OCI-LY1 (cell line): ENCODE measurements around the gene ANKFY1.
"Not testable (repeated sequence)": the region's sequence is repeated elsewhere in the genome, so short reads cannot be mapped to it uniquely, and the experiment has no call there.

Experiments used
- H2AFZ ChIP-seq: fragments of 200-600 bp; sonication (generic), shearing (Covaris generic); 2 replicates; pipeline ENCODE4 v1.6.0; 2014; ENCODE audit warnings: antibody characterized with exemption, mild to moderate bottlenecking, low read length
- H3F3A ChIP-seq: fragments of 200-600 bp; sonication (generic), shearing (Covaris generic); 2 replicates; pipeline ENCODE4 v1.6.0; 2014; ENCODE audit warnings: mild to moderate bottlenecking, antibody characterized with exemption, low read length, moderate library complexity; ENCODE audit not compliant: insufficient read depth
- H3K27ac ChIP-seq: fragments of 200-600 bp; sonication (generic); 2 replicates; pipeline ENCODE4 v1.5.1; 2014; ENCODE audit warnings: low read length, mixed run types, mild to moderate bottlenecking, low read depth; ENCODE audit not compliant: poor library complexity, severe bottlenecking
- H3K27me3 ChIP-seq: fragments of 200-600 bp; sonication (generic); 2 replicates; pipeline ENCODE4 v1.6.0; 2014; ENCODE audit warnings: antibody characterized with exemption, mild to moderate bottlenecking, low read length, moderate library complexity; ENCODE audit not compliant: insufficient read depth
- H3K36me3 ChIP-seq: fragments of 200-600 bp; sonication (generic); 2 replicates; pipeline ENCODE4 v1.6.1; 2014; ENCODE audit warnings: mild to moderate bottlenecking, antibody characterized with exemption, low read length, moderate library complexity, mixed read lengths; ENCODE audit not compliant: insufficient read depth
- H3K4me1 ChIP-seq: fragments of 200-600 bp; sonication (generic); 2 replicates; pipeline ENCODE4 v1.5.1; 2014; ENCODE audit warnings: mild to moderate bottlenecking, low read length, moderate library complexity; ENCODE audit not compliant: insufficient read depth, severe bottlenecking
- H3K4me2 ChIP-seq: fragments of 200-600 bp; sonication (generic), shearing (Covaris generic); 2 replicates; pipeline ENCODE4 v1.6.1; 2014; ENCODE audit warnings: low read length
- H3K4me3 ChIP-seq: fragments of 200-600 bp; sonication (generic); 2 replicates; pipeline ENCODE4 v1.5.1; 2014; ENCODE audit warnings: low read length, low read depth, mild to moderate bottlenecking, mixed read lengths; ENCODE audit not compliant: poor library complexity, severe bottlenecking
- H3K79me2 ChIP-seq: fragments of 200-600 bp; shearing (Covaris generic); 2 replicates; pipeline ENCODE4 v1.6.1; 2016; ENCODE audit warnings: mixed run types, low read length, mixed read lengths; ENCODE audit not compliant: insufficient read depth
- H3K9ac ChIP-seq: fragments of 200-600 bp; sonication (generic), shearing (Covaris generic); 2 replicates; pipeline ENCODE4 v1.6.1; 2014; ENCODE audit warnings: mild to moderate bottlenecking, low read length, mixed read lengths
- H3K9me2 ChIP-seq: fragments of 200-600 bp; sonication (generic), shearing (Covaris generic); 2 replicates; pipeline ENCODE4 v1.6.1; 2014; ENCODE audit warnings: low read depth, mild to moderate bottlenecking, low read length, mixed read lengths
- H3K9me3 ChIP-seq: fragments of 200-600 bp; shearing (Covaris generic); 2 replicates; pipeline ENCODE4 v1.6.1; 2014; ENCODE audit warnings: low read length, mixed read lengths
- H4K20me1 ChIP-seq: fragments of 200-600 bp; sonication (generic), shearing (Covaris generic); 2 replicates; pipeline ENCODE4 v1.6.0; 2016; ENCODE audit warnings: mild to moderate bottlenecking, low read length; ENCODE audit not compliant: insufficient read depth
- EZH2 ChIP-seq: fragments of 200-600 bp; sonication (generic), shearing (Covaris generic); IDR thresholded peaks from 2 replicates; pipeline ENCODE4 v1.8.0; 2017; ENCODE audit warnings: borderline replicate concordance, mixed run types, mild to moderate bottlenecking, antibody characterized with exemption, low read length, moderate library complexity, mixed read lengths
- TF ChIP-seq, protein P1 (sequence below): fragments of 200-600 bp; sonication (generic), shearing (Covaris generic); IDR thresholded peaks from 2 replicates; pipeline ENCODE4 v1.5.1; 2017; ENCODE audit warnings: mild to moderate bottlenecking, antibody characterized with exemption, low read length, moderate library complexity, mixed read lengths

Gene ANKFY1

DNA sequence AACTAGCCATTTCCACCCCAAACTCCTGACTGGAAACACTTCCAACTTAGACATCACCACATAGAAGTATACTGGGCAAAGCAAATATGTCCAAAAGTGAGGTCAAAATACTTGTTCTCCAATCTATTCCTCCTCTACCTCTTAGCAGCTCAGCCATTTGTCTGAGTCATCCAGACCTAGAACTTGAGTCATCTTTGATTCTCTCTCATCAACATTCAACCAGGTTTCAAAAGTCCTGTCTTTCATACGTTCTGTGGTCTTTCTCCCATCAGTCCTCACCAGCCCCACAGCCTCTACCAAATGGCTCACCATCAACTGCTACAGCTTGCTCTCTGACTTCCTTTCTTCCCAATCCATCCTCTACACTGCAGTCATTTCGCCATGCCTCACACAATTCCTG is 6.8 kb downstream of the ANKFY1 start:
- H3K79me2 ChIP-seq: peaks cover 83% of the 10 kb centered on the region

DNA sequence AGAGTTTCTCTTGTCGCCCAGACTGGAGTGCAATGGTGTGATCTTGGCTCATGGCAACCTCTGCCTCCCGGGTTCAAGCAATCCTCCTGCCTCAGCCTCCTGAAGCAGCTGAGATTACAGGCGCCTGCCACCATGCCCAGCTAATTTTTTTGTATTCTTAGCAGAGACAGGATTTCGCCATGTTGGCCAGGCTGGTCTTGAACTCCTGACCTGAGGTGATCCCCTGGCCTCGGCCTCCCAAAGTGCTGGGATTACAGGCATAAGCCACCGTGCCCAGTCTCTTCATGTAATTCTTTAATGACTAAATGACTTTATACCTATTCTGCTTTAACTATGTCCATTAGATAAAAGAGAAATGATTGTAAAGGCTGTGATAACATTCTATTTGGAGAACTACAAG is 8.5 kb downstream of the ANKFY1 start:
- H3K27ac ChIP-seq, H3K4me1 ChIP-seq, H3K9ac ChIP-seq, H2AFZ ChIP-seq, H3F3A ChIP-seq, H3K4me2 ChIP-seq, H3K27me3 ChIP-seq, H4K20me1 ChIP-seq, H3K4me3 ChIP-seq, H3K9me2 ChIP-seq: not testable (repeated sequence)
- H3K79me2 ChIP-seq: peaks cover 81% of the 10 kb centered on the region
- H3K36me3 ChIP-seq: peaks cover 42% of the 10 kb centered on the region
- peaks cover 16% of the 10 kb centered on the region for H3K9me3 ChIP-seq

More for the DNA sequence above, 6.8 kb downstream of the ANKFY1 start:
- no peaks in the 10 kb centered on the region for H3K9me2 ChIP-seq
- no peak overlapping the region for H2AFZ ChIP-seq
- H3K9ac ChIP-seq: no peak overlapping the region
- H3F3A ChIP-seq: no peaks in the 10 kb centered on the region
- no peaks in the 10 kb centered on the region for H3K27me3 ChIP-seq
- H3K4me2 ChIP-seq: no peak overlapping the region
- H4K20me1 ChIP-seq: no peaks in the 10 kb centered on the region
- H3K4me3 ChIP-seq: no peak overlapping the region
- H3K9me3 ChIP-seq: peaks cover 16% of the 10 kb centered on the region
- no peak overlapping the region for H3K27ac ChIP-seq
- no peaks in the 10 kb centered on the region for H3K4me1 ChIP-seq
- H3K36me3 ChIP-seq: peaks cover 59% of the 10 kb centered on the region
- TF ChIP-seq, protein P1, sequence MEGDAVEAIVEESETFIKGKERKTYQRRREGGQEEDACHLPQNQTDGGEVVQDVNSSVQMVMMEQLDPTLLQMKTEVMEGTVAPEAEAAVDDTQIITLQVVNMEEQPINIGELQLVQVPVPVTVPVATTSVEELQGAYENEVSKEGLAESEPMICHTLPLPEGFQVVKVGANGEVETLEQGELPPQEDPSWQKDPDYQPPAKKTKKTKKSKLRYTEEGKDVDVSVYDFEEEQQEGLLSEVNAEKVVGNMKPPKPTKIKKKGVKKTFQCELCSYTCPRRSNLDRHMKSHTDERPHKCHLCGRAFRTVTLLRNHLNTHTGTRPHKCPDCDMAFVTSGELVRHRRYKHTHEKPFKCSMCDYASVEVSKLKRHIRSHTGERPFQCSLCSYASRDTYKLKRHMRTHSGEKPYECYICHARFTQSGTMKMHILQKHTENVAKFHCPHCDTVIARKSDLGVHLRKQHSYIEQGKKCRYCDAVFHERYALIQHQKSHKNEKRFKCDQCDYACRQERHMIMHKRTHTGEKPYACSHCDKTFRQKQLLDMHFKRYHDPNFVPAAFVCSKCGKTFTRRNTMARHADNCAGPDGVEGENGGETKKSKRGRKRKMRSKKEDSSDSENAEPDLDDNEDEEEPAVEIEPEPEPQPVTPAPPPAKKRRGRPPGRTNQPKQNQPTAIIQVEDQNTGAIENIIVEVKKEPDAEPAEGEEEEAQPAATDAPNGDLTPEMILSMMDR: no peak

DNA sequence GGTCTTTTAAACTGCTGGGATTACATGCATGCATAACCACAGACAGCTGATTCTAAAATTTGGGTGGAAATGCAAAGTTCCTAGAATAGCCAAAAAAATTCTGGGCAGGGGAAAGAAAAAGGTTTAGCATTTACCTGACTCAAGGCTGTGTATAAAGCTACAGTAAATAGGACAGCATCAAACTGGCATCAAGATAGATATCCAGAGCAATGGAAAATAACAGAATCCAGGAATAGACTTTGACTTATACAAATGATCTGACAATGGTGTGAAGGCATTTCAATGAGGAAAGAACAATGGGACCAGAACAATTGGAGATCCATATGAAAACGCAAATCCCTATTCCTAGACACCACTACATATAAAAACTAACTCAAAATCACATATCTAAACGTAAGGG is 12.9 kb downstream of the ANKFY1 start:
- no peak overlapping the region for H3K4me2 ChIP-seq
- peaks cover 83% of the 10 kb centered on the region for H3K79me2 ChIP-seq
- H4K20me1 ChIP-seq: no peaks in the 10 kb centered on the region
- no peak overlapping the region for H2AFZ ChIP-seq
- no peak overlapping the region for H3K9ac ChIP-seq
- no peaks in the 10 kb centered on the region for H3K4me1 ChIP-seq
- H3K9me2 ChIP-seq: no peaks in the 10 kb centered on the region
- H3K36me3 ChIP-seq: peaks cover 21% of the 10 kb centered on the region
- H3K4me3 ChIP-seq: no peak overlapping the region
- no peaks in the 10 kb centered on the region for H3K27me3 ChIP-seq
- H3F3A ChIP-seq: no peaks in the 10 kb centered on the region
- H3K9me3 ChIP-seq: no peaks in the 10 kb centered on the region
- no peak overlapping the region for H3K27ac ChIP-seq
- TF ChIP-seq EZH2: no peak
- TF ChIP-seq, protein P1: no peak

DNA sequence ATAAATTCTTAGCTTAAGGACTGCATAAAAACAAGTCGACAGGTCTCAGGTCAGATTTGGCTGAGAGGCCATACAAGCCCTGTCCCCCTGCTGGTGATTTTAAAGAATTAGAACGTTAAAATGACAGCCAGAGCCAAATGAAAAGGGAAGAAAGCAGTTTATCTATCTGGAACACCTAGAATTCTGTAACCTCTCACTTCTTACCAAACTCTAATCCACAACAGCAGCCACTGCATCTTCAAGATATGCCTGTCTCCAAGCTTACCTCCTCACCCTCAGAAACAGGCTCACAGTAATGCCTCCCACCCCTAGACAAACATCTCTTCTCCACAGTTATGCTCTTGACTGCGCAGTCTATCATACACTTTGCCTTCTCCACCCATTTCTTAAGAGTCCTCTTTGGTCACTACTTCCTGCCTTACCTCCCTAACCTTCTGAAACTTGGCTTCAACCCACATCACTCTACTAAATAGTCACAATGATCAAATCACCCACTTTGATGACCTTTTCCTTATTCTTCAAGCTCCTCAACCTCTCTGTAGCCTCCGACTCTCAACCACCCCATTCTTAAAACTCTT is 14.2 kb downstream of the ANKFY1 start:
- H3K9ac ChIP-seq: no peak overlapping the region
- TF ChIP-seq, protein P1: peak; percentile 41
- TF ChIP-seq EZH2: no peak
- no peak overlapping the region for H3K4me2 ChIP-seq
- H3F3A ChIP-seq: no peaks in the 10 kb centered on the region
- peaks cover 81% of the 10 kb centered on the region for H3K79me2 ChIP-seq
- no peak overlapping the region for H3K4me3 ChIP-seq
- H3K9me3 ChIP-seq: no peaks in the 10 kb centered on the region
- H3K9me2 ChIP-seq: no peaks in the 10 kb centered on the region
- no peak overlapping the region for H2AFZ ChIP-seq
- no peaks in the 10 kb centered on the region for H4K20me1 ChIP-seq
- H3K36me3 ChIP-seq: peaks cover 18% of the 10 kb centered on the region
- no peaks in the 10 kb centered on the region for H3K27me3 ChIP-seq
- no peaks in the 10 kb centered on the region for H3K4me1 ChIP-seq
- no peak overlapping the region for H3K27ac ChIP-seq
